ENCODE results near the gene GRIN3B.

The GRIN3B gene

GRCh38 chr19:1028062-1028926 is 28.1 kb downstream of the GRIN3B start:
- H3K79me2 ChIP-seq (ENCODE audit: control insufficient read depth, insufficient read depth, low read length, poor library complexity), result peaks cover 36% of the 10 kb centered on the region
- H3K9ac ChIP-seq (ENCODE audit: low read length), result peak overlapping the region; percentile 84
- peak overlapping the region; percentile 25 for H3K14ac ChIP-seq (ENCODE audit: low read length)
- H3K4me1 ChIP-seq (ENCODE audit: control insufficient read depth in 1 of 2, insufficient read depth in 2 of 2, low read length in 2 of 2), result peaks cover 0 to 9% of the 10 kb centered on the region in 2 experiments
- peak overlapping the region; percentile 82 for H2AK5ac ChIP-seq (ENCODE audit: low read length)
- H3K27ac ChIP-seq (ENCODE audit: low read depth, low read length), result peak overlapping the region; percentile 69
- peaks cover 4% of the 10 kb centered on the region for H3K9me3 ChIP-seq (ENCODE audit: insufficient read depth, low read depth, low read length)
- peak overlapping the region; percentile 82 for H3K18ac ChIP-seq (ENCODE audit: low read length)
- no peak overlapping the region for H2AFZ ChIP-seq (ENCODE audit: insufficient read depth, low read length, poor library complexity)
- DNase-seq, result peak; percentile 47 to 52
- peak overlapping the region; percentile 58 for H2BK5ac ChIP-seq (ENCODE audit: low read depth, low read length, poor library complexity)
- H3K23ac ChIP-seq (ENCODE audit: low read length), result no peak overlapping the region
- no peak overlapping the region for H2BK12ac ChIP-seq (ENCODE audit: low read length)
- peak overlapping the region; percentile 39 for H4K12ac ChIP-seq (ENCODE audit: low read depth, low read length)
- peak overlapping the region; percentile 97 for H3K4me3 ChIP-seq (ENCODE audit: low read depth, low read length)
- H2BK120ac ChIP-seq (ENCODE audit: insufficient read depth, low read length, poor library complexity), result peak overlapping the region; percentile 34
- peak overlapping the region; percentile 59 for H4K8ac ChIP-seq (ENCODE audit: low read depth, low read length)
- H3K4me2 ChIP-seq (ENCODE audit: low read length), result peak overlapping the region; percentile 90
- H4K91ac ChIP-seq (ENCODE audit: low read depth, low read length), result peak overlapping the region; percentile 53
- H3K27me3 ChIP-seq (ENCODE audit: insufficient read depth, low read length), result no peaks in the 10 kb centered on the region
- H3K4ac ChIP-seq (ENCODE audit: low read depth, low read length), result peak overlapping the region; percentile 100
- H3K79me1 ChIP-seq (ENCODE audit: low read length), result peaks cover 27% of the 10 kb centered on the region
- peaks cover 28 to 30% of the 10 kb centered on the region in 2 experiments for H3K36me3 ChIP-seq (ENCODE audit: control insufficient read depth in 1 of 2, insufficient read depth in 2 of 2, low read length in 2 of 2)
- no CpG with 5 or more reads among the region's 58 CpGs for WGBS (ENCODE audit: extremely low coverage, insufficient coverage, insufficient read length)

- Histone ChIP-seq H3K4me2 (ENCODE audit: low read length) (no peak overlapping the region), H2AFZ (ENCODE audit: insufficient read depth, low read length, poor library complexity) (no peak overlapping the region), H3K9me3 (ENCODE audit: insufficient read depth, low read depth, low read length) (peaks cover 4% of the 10 kb centered on the region), H3K27me3 (ENCODE audit: insufficient read depth, low read length) (no peaks in the 10 kb centered on the region), H4K8ac (ENCODE audit: low read depth, low read length) (no peak overlapping the region), H3K36me3 (ENCODE audit: control insufficient read depth in 1 of 2, insufficient read depth in 2 of 2, low read length in 2 of 2) (peaks cover 48 to 54% of the 10 kb centered on the region in 2 experiments), H3K4me1 (ENCODE audit: control insufficient read depth in 1 of 2, insufficient read depth in 2 of 2, low read length in 2 of 2) (peaks cover 0 to 6% of the 10 kb centered on the region in 2 experiments), H2AK5ac (ENCODE audit: low read length) (no peak overlapping the region), H3K4ac (ENCODE audit: low read depth, low read length) (peak overlapping the region; percentile 57), H3K27ac (ENCODE audit: low read depth, low read length) (no peak overlapping the region), H3K79me1 (ENCODE audit: low read length) (peaks cover 13% of the 10 kb centered on the region), H2BK12ac (ENCODE audit: low read length) (no peak overlapping the region), H2BK120ac (ENCODE audit: insufficient read depth, low read length, poor library complexity) (no peak overlapping the region), H2BK5ac (ENCODE audit: low read depth, low read length, poor library complexity) (no peak overlapping the region), H3K4me3 (ENCODE audit: low read depth, low read length) (no peak overlapping the region), H3K18ac (ENCODE audit: low read length) (no peak overlapping the region), H3K23ac (ENCODE audit: low read length) (no peak overlapping the region), H3K14ac (ENCODE audit: low read length) (no peak overlapping the region), H3K79me2 (ENCODE audit: control insufficient read depth, insufficient read depth, low read length, poor library complexity) (peaks cover 21% of the 10 kb centered on the region), H4K12ac (ENCODE audit: low read depth, low read length) (no peak overlapping the region), H3K9ac (ENCODE audit: low read length) (no peak overlapping the region), H4K91ac (ENCODE audit: low read depth, low read length) (no peak overlapping the region)
- WGBS (ENCODE audit: extremely low coverage, insufficient coverage, insufficient read length), result no CpG with 5 or more reads among the region's 20 CpGs
- DNase-seq, result no peak
These were observed 32.1 kb downstream of the GRIN3B start for GRCh38 chr19:1032264-1032867.

- H4K91ac ChIP-seq (ENCODE audit: low read depth, low read length), result no peak overlapping the region
- no peak overlapping the region for H3K27ac ChIP-seq (ENCODE audit: low read depth, low read length)
- peaks cover 52 to 57% of the 10 kb centered on the region in 2 experiments for H3K36me3 ChIP-seq (ENCODE audit: control insufficient read depth in 1 of 2, insufficient read depth in 2 of 2, low read length in 2 of 2)
- H3K14ac ChIP-seq (ENCODE audit: low read length), result no peak overlapping the region
- H3K27me3 ChIP-seq (ENCODE audit: insufficient read depth, low read length), result no peaks in the 10 kb centered on the region
- H3K4me3 ChIP-seq (ENCODE audit: low read depth, low read length), result no peak overlapping the region
- DNase-seq, result no peak
- WGBS (ENCODE audit: extremely low coverage, insufficient coverage, insufficient read length), result no CpG with 5 or more reads among the region's 29 CpGs
- no peak overlapping the region for H3K4me2 ChIP-seq (ENCODE audit: low read length)
- no peak overlapping the region for H2BK5ac ChIP-seq (ENCODE audit: low read depth, low read length, poor library complexity)
- no peak overlapping the region for H3K18ac ChIP-seq (ENCODE audit: low read length)
- H4K12ac ChIP-seq (ENCODE audit: low read depth, low read length), result no peak overlapping the region
- no peaks in the 10 kb centered on the region for H3K79me1 ChIP-seq (ENCODE audit: low read length)
- H2BK12ac ChIP-seq (ENCODE audit: low read length), result no peak overlapping the region
- H4K8ac ChIP-seq (ENCODE audit: low read depth, low read length), result no peak overlapping the region
- H3K4me1 ChIP-seq (ENCODE audit: control insufficient read depth in 1 of 2, insufficient read depth in 2 of 2, low read length in 2 of 2), result peaks cover under 1 to 4% of the 10 kb centered on the region in 2 experiments
- H3K9ac ChIP-seq (ENCODE audit: low read length), result no peak overlapping the region
- no peaks in the 10 kb centered on the region for H3K9me3 ChIP-seq (ENCODE audit: insufficient read depth, low read depth, low read length)
- no peak overlapping the region for H2AK5ac ChIP-seq (ENCODE audit: low read length)
- H2AFZ ChIP-seq (ENCODE audit: insufficient read depth, low read length, poor library complexity), result no peak overlapping the region
- no peak overlapping the region for H2BK120ac ChIP-seq (ENCODE audit: insufficient read depth, low read length, poor library complexity)
- H3K23ac ChIP-seq (ENCODE audit: low read length), result no peak overlapping the region
- H3K4ac ChIP-seq (ENCODE audit: low read depth, low read length), result no peak overlapping the region
- H3K79me2 ChIP-seq (ENCODE audit: control insufficient read depth, insufficient read depth, low read length, poor library complexity), result peaks cover 2% of the 10 kb centered on the region
These were observed 35.9 kb downstream of the GRIN3B start for GRCh38 chr19:1035998-1036621.

- H3K14ac ChIP-seq (ENCODE audit: low read length), result no peak overlapping the region
- H2BK5ac ChIP-seq (ENCODE audit: low read depth, low read length, poor library complexity), result no peak overlapping the region
- H3K27ac ChIP-seq (ENCODE audit: low read depth, low read length), result no peak overlapping the region
- no peak overlapping the region for H2AK5ac ChIP-seq (ENCODE audit: low read length)
- no peak overlapping the region for H4K91ac ChIP-seq (ENCODE audit: low read depth, low read length)
- no peak overlapping the region for H2BK12ac ChIP-seq (ENCODE audit: low read length)
- no peak overlapping the region for H3K18ac ChIP-seq (ENCODE audit: low read length)
- H3K4ac ChIP-seq (ENCODE audit: low read depth, low read length), result no peak overlapping the region
- no peak overlapping the region for H3K23ac ChIP-seq (ENCODE audit: low read length)
- H4K12ac ChIP-seq (ENCODE audit: low read depth, low read length), result no peak overlapping the region
- no peak overlapping the region for H3K9ac ChIP-seq (ENCODE audit: low read length)
- H3K27me3 ChIP-seq (ENCODE audit: insufficient read depth, low read length), result no peaks in the 10 kb centered on the region
- no peak overlapping the region for H2AFZ ChIP-seq (ENCODE audit: insufficient read depth, low read length, poor library complexity)
- H3K36me3 ChIP-seq (ENCODE audit: control insufficient read depth in 1 of 2, insufficient read depth in 2 of 2, low read length in 2 of 2), result peaks cover 47 to 48% of the 10 kb centered on the region in 2 experiments
- no peaks in the 10 kb centered on the region for H3K9me3 ChIP-seq (ENCODE audit: insufficient read depth, low read depth, low read length)
- H3K79me2 ChIP-seq (ENCODE audit: control insufficient read depth, insufficient read depth, low read length, poor library complexity), result no peaks in the 10 kb centered on the region
- H4K8ac ChIP-seq (ENCODE audit: low read depth, low read length), result no peak overlapping the region
- H3K79me1 ChIP-seq (ENCODE audit: low read length), result no peaks in the 10 kb centered on the region
- no peak overlapping the region for H2BK120ac ChIP-seq (ENCODE audit: insufficient read depth, low read length, poor library complexity)
- no CpG with 5 or more reads among the region's 22 CpGs for WGBS (ENCODE audit: extremely low coverage, insufficient coverage, insufficient read length)
- H3K4me2 ChIP-seq (ENCODE audit: low read length), result no peak overlapping the region
- H3K4me1 ChIP-seq (ENCODE audit: control insufficient read depth in 1 of 2, insufficient read depth in 2 of 2, low read length in 2 of 2), result peaks cover 3 to 8% of the 10 kb centered on the region in 2 experiments
- DNase-seq, result no peak
- H3K4me3 ChIP-seq (ENCODE audit: low read depth, low read length), result no peak overlapping the region
These were observed 37.4 kb downstream of the GRIN3B start for GRCh38 chr19:1037621-1038064.

All from trophoblast cell (in vitro differentiated cells and primary cell).